Small intestine (tissue), 7 donors: ENCODE measurements around the gene CHST12. TPM values are rescaled to one million over a fixed set of nuclear protein-coding genes. Genes with fewer than 3 reads are reported as not detected.

ENCODE experiments used
- DNase-seq, 2 donors: peaks; one replicate each; pipeline versions ENCODE4 v3.0.0 to v3.0.0-alpha.2; 2013
- FAIRE-seq: peaks from 2 replicates; lab custom pipeline; 2012; peaks lifted over from hg19 to GRCh38; lab: Jason Lieb, UNC
- H3K27ac ChIP-seq, 3 donors: one replicate each; pipeline ENCODE4 v1.5.1; 2013; ENCODE audit warnings: low read length in 2 of 3, mild to moderate bottlenecking in 2 of 3, control low read depth in 1 of 3, inconsistent platforms in 1 of 3, low read depth in 1 of 3, moderate library complexity in 1 of 3
- H3K27me3 ChIP-seq, 3 donors: one replicate each; pipeline ENCODE4 v1.6.1; 2013; ENCODE audit warnings: low read length in 3 of 3, inconsistent platforms in 1 of 3; ENCODE audit not compliant: control insufficient read depth in 3 of 3, insufficient read depth in 3 of 3
- H3K36me3 ChIP-seq, 3 donors: one replicate each; pipeline ENCODE4 v1.6.1; 2013; ENCODE audit warnings: low read length in 3 of 3, inconsistent platforms in 1 of 3, low read depth in 1 of 3, mild to moderate bottlenecking in 1 of 3, moderate library complexity in 1 of 3; ENCODE audit not compliant: control insufficient read depth in 3 of 3, insufficient read depth in 2 of 3
- H3K4me1 ChIP-seq, 3 donors: one replicate each; pipeline ENCODE4 v1.6.1; 2013; ENCODE audit warnings: low read length in 2 of 3, inconsistent platforms in 1 of 3, low read depth in 1 of 3, mild to moderate bottlenecking in 1 of 3, moderate library complexity in 1 of 3; ENCODE audit not compliant: control insufficient read depth in 3 of 3, insufficient read depth in 2 of 3
- H3K4me3 ChIP-seq, 3 donors: one replicate each; pipeline ENCODE4 v1.5.1; 2013; ENCODE audit warnings: low read length in 3 of 3, control low read depth in 1 of 3, inconsistent platforms in 1 of 3, low read depth in 1 of 3, mild to moderate bottlenecking in 1 of 3, moderate library complexity in 1 of 3
- H3K9me3 ChIP-seq, 2 donors: one replicate each; pipeline ENCODE4 v1.6.1; 2013; ENCODE audit warnings: low read depth in 1 of 2, low read length in 1 of 2; ENCODE audit not compliant: control insufficient read depth in 2 of 2, insufficient read depth in 1 of 2
- WGBS, 3 donors: extraction: QIAGEN DNeasy Blood & Tissue Kit; methylation state at CpG; one replicate each; pipeline ENCODE4 v1.1.7; 2013; 5-methylcytosine and 5-hydroxymethylcytosine counted together
- polyA plus RNA-seq, 4 donors: library from polyadenylated mRNA; stranded (reverse) in 3 of 4; unstranded in 1 of 4; fragments of 200-250 nt in 3 of 4; fragments of 120-200 nt in 1 of 4; gene quantifications; one replicate each; pipeline versions ENCODE4 v1.2.1 to v1.2.3, GENCODE V29; 2013
- donor health status: healthy with polysubstance abuse.
- donor health status: control.
- donor health status: control.
- donor health status: Bipolar disorder and iron deficiency.
- donor health status: healthy.

The CHST12 gene
- polyA plus RNA-seq, 4 donors: 1.8 to 10.9 (median 6.8) TPM

DNA sequence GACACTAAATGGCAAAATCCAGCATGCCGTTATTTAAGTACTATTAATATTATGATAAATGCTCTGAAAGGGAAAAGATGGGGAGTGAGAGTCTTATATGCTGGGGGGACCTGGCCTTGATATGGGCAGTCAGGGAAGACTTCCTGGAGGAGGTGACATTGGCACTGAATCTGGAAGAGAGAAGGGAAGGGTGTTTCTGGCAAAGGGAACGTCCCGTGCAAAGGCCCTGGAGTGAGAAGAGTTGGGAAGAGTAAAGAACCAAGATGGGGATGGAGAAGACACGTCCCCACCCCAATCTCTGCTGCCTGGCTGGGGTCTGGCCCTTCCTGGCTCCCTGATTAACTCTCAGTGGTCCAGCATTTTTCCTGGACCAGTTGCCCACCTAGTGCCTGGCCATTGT, 77.8 kb downstream of the CHST12 start:
- DNase-seq (no peak), FAIRE-seq (no peak)
- H3K4me1 ChIP-seq: peaks cover 2 to 15% (median 3%) of the 10 kb centered on the region in 3 donors
- H3K4me3 ChIP-seq: no peak overlapping the region
- H3K27me3 ChIP-seq: peaks cover 0 to 3% (median 0%) of the 10 kb centered on the region in 3 donors
- H3K36me3 ChIP-seq: no peaks in the 10 kb centered on the region
- 65 to 88% (median 79%) methylated on average over 4 of the region's 4 CpGs for WGBS, 3 donors
- H3K27ac ChIP-seq: no peak overlapping the region
- peaks cover 0 to 12% of the 10 kb centered on the region in 2 donors for H3K9me3 ChIP-seq

DNA sequence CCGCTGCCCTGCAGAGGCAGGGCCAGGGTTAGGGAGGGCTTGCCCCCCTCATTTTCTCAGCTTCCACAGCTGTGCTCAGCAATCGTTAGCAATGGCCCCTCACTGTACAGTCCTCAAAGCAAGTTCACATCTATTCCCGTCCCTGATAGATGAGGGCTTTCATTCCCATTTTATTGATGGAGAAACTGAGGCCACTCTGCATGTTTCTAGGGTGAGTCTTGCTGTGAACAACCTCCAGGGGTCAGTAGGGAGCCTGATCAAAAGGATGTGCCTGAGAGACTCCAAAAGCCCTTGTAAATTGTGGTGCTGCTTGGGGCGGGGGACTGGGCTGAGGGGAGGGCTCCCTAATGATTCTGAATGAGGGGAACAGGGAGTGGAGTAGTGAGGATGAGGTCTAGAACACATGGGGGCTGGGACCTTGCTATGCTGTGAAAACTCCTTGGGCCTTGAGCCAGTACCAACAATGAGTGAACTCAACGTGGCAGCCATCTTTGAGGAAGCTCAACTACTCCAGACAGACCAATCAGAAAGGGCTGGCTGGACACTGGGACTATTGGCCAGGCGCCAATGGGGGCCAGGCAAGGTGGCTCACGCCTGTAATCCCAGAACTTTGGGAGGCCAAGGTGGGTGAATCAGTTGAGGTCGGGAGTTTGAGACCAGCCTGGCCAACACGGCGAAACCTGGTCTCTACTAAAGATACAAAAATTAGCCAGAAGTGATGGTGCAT, 79.5 kb downstream of the CHST12 start:
- 82 to 85% (median 83%) methylated on average over 10 of the region's 10 CpGs for WGBS, 3 donors
- no peak for DNase-seq

GRCh38 chr7:2483494-2483893, 80.1 kb downstream of the CHST12 start:
- FAIRE-seq: no peak
- Histone ChIP-seq H3K27me3 (peaks cover 0 to 3% (median 2%) of the 10 kb centered on the region in 3 donors), H3K4me3 (no peak overlapping the region), H3K4me1 (peaks cover 0 to 13% (median 3%) of the 10 kb centered on the region in 3 donors), H3K9me3 (peaks cover 0 to 12% of the 10 kb centered on the region in 2 donors), H3K27ac (no peak overlapping the region), H3K36me3 (no peaks in the 10 kb centered on the region)
- no peak for DNase-seq
- 63 to 69% (median 64%) methylated on average over 5 of the region's 5 CpGs for whole genome bisulfite sequencing, 3 donors

More for the DNA sequence above, 79.5 kb downstream of the CHST12 start:
- peaks cover 0 to 3% (median 2%) of the 10 kb centered on the region in 3 donors for H3K27me3 ChIP-seq
- no peak overlapping the region for H3K4me3 ChIP-seq
- peaks cover 0 to 12% of the 10 kb centered on the region in 2 donors for H3K9me3 ChIP-seq
- no peak for FAIRE-seq
- H3K27ac ChIP-seq: no peak overlapping the region
- peaks cover 2 to 15% (median 3%) of the 10 kb centered on the region in 3 donors for H3K4me1 ChIP-seq
- no peaks in the 10 kb centered on the region for H3K36me3 ChIP-seq

- DNase-seq: no peak
Observed at GRCh38 chr7:2484868-2485267, 81.5 kb downstream of the CHST12 start.

DNA sequence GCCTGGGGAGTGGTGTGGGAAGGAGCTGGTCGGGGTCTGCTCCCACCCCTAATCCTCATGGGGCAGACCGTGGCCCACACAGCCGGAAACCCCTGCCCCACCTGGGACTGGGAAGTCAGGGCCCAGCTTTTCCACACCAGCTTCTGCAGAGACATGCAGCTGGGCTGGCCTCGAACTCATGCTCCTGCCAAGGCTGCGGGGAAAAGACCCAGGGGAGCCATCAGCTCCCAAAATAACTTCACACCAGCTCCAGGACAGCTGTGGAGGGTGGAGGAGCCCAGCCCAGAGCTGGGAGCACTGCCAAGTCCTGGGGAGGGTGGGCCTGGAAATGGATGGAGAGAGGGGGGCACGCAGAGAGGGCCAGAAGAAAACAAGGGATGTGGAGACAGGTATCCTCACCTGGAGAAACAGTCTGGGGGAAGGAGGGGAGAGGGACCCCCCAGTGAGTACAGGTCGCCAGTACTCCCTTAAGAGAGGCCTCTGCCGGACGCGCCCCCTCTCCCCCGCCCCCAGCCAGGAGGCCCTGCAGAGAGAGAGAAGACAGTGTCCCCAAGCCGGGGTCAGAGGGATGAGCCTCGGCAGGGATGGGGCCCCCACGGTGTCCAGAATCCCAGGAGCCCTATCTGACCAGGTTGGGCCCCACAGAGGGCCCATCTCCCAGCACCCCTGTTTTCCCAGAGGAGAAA, 84.3 kb downstream of the CHST12 start:
- no peak for DNase-seq
- H3K4me1 ChIP-seq: peaks cover 0 to 9% (median 0%) of the 10 kb centered on the region in 3 donors
- FAIRE-seq: no peak
- peaks cover 0 to 2% (median 0%) of the 10 kb centered on the region in 3 donors for H3K27me3 ChIP-seq
- H3K36me3 ChIP-seq: no peaks in the 10 kb centered on the region
- WGBS, 3 donors: 58 to 74% (median 71%) methylated on average over 14 of the region's 14 CpGs
- no peak overlapping the region for H3K4me3 ChIP-seq
- peaks cover 0 to 9% of the 10 kb centered on the region in 2 donors for H3K9me3 ChIP-seq
- H3K27ac ChIP-seq: no peak overlapping the region

More at GRCh38 chr7:2484868-2485267, 81.5 kb downstream of the CHST12 start:
- Histone ChIP-seq H3K4me1 (peaks cover 0 to 9% (median 0%) of the 10 kb centered on the region in 3 donors), H3K36me3 (no peaks in the 10 kb centered on the region), H3K9me3 (peaks cover 0 to 12% of the 10 kb centered on the region in 2 donors), H3K4me3 (no peak overlapping the region), H3K27me3 (peaks cover 0 to 2% (median 0%) of the 10 kb centered on the region in 3 donors), H3K27ac (no peak overlapping the region)
- no peak for FAIRE-seq
- WGBS, 3 donors: 81 to 84% (median 82%) methylated on average over 11 to 12 of the region's 12 CpGs

GRCh38 chr7:2488272-2488645, 84.8 kb downstream of the CHST12 start:
- Histone ChIP-seq H3K9me3 (peaks cover 0 to 4% of the 10 kb centered on the region in 2 donors), H3K27me3 (peaks cover 0 to 6% (median 0%) of the 10 kb centered on the region in 3 donors), H3K4me3 (no peak overlapping the region), H3K36me3 (no peaks in the 10 kb centered on the region), H3K4me1 (peaks cover 0 to 9% (median 0%) of the 10 kb centered on the region in 3 donors), H3K27ac (no peak overlapping the region)
- 71 to 73% (median 71%) methylated on average over 8 of the region's 8 CpGs for WGBS, 3 donors
- no peak for DNase-seq
- FAIRE-seq: no peak

DNA sequence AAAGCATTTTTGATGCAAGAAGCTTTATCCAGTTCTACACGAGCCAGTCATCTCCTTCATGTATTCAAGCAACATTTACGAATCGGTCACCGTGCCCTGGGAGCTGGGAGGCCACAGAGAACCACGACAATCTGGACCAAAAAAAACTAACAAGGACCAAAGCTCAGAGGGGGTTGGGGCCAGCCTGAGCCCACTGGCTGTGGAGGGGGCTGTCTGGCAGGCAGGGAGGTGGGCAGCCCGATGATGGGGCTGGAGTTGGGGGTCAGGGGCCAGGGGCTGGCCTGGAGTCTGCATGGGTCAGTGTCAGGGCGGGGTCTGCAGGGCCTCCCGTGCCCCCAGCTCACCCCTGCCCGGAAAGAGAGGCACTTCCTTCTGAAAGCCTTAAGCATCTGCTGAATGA, 85.3 kb downstream of the CHST12 start:
- H3K9me3 ChIP-seq: no peaks in the 10 kb centered on the region
- 40% methylated on average over 9 of the region's 9 CpGs for WGBS, 3 donors
- DNase-seq (no peak), FAIRE-seq (no peak)
- peaks cover 0 to 7% (median 0%) of the 10 kb centered on the region in 3 donors for H3K27me3 ChIP-seq
- H3K4me3 ChIP-seq: no peak overlapping the region
- no peaks in the 10 kb centered on the region for H3K36me3 ChIP-seq
- peaks cover 0 to 13% (median 0%) of the 10 kb centered on the region in 3 donors for H3K4me1 ChIP-seq
- no peak overlapping the region for H3K27ac ChIP-seq

DNA sequence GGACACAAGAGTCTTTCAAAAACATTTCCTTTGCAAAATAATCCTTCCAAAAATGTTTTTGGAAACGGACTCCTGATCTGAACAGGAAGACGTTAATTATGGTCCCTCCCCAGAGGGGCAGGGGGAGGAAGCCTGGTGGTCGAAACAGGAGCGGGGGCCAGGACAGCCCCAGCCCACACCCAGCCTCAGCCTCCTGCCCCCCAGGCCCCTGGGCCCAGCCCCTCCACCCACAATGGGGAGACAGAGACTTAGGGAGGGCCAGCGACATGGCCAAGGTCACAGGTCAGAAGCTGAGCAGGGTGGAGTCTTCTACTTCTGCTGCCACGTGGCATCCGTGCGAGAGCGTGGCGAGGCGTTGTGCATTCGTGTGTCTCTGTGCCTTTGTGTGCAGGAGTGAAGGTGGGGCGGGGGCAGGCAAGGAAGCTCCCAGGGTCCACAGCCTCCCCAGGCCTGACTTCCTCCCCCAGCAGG, 86.8 kb downstream of the CHST12 start:
- no peaks in the 10 kb centered on the region for H3K9me3 ChIP-seq
- no peak overlapping the region for H3K4me3 ChIP-seq
- no peak overlapping the region for H3K27ac ChIP-seq
- peaks cover 0 to 7% (median 0%) of the 10 kb centered on the region in 3 donors for H3K27me3 ChIP-seq
- FAIRE-seq: no peak
- DNase-seq: no peak
- 55 to 75% (median 62%) methylated on average over 11 to 13 of the region's 13 CpGs for WGBS, 3 donors
- H3K4me1 ChIP-seq: peaks cover 0 to 19% (median 0%) of the 10 kb centered on the region in 3 donors
- no peaks in the 10 kb centered on the region for H3K36me3 ChIP-seq
